Stimulated activated naive CD4-positive, alpha-beta T cell treated with Interleukin-2 at 50 U/mL for 16 hours (primary cell): ENCODE results near the gene GPR83.
"Not testable (repeated sequence)": the region's sequence is repeated elsewhere in the genome, so short reads cannot be mapped to it uniquely, and the experiment has no call there.

ENCODE experiments used
- DNase-seq: peaks from one replicate; lab custom pipeline; 2025; lab: John Stamatoyannopoulos, UW

Gene GPR83

GRCh38 chr11:94400839-94401772, at the start of gene GPR83:
GPR83 (minus strand) TSS chr11:94401419; CDS start chr11:94401247, 172 bp downstream.
- no peak for DNase-seq

DNA sequence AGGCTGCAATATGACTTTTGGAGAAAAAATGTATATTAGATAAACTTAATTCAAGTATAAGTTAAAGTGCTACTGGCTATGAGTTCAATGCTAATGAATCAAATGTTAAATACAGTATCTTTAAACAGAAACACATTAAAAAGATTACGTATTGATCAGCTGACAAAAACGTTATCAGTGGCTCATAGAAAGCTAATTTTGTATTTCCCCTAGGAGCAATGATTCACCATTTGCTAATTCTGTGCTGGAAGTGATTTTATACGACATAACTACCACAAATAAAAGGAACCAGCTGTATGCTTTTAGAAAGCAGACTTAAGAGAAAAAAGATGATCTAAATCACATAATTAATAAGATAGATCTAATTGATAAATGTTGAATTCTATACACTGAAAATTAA, 48.8 kb upstream of the GPR83 start:
- no peak for DNase-seq

- no peak for DNase-seq
Measured at GRCh38 chr11:94449437-94449836, 48.2 kb upstream of the GPR83 start.

DNA sequence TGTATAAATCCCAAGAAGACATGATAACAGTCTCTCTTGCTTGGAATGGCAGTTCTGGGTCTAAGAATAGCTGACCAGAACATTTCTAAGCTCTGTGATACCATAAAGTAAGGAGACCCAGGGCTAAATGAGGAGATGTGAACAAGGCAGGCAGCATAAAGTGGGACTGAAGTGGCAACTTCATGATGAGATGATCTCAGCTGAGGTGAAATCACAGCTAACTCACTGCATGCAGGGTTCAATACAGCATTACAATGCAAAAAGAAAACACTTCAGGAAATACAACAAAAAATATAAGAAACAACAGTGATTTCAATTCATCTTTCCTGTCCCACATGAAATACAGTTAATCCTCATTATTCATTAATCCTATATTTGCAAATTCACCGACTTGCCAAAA, 47.8 kb upstream of the GPR83 start:
- no peak for DNase-seq

DNA sequence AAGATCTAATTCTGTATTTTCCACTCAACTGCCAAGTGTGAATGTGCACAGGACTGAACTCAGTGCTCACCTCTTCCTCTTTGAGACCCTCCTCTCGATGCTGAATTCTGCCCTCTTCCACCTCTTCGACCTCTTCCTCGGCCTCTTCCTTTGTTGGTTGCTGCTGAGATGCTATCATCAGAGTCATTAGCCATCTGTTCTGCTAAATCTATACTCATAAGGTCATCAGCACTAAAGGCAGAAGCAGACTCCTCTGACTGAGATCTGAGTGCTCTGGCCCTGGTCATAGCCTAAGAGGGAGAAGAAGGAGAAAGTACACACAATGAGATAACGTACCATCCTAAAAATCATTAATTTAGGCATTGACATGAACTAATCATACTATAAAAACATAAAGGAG, 45.9 kb upstream of the GPR83 start:
- DNase-seq: no peak

DNA sequence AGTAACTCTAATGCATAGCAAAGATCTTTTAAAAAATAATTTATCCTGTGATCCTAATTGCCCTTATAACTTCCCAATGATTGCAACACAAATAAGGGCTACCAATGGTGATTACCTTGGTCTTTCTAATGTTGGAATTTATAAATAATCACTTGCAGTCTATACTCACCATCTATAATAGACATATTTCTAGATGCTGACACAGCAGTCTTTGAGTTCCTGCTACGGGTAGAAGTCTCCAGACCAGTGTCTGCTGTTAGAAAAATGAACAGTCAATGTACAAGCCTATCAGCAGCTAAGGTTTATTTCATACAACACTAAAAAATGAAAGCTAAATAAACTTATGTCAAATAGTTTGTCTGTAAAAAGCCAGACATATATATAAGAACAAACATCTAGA, 44.4 kb upstream of the GPR83 start:
- DNase-seq: no peak

DNA sequence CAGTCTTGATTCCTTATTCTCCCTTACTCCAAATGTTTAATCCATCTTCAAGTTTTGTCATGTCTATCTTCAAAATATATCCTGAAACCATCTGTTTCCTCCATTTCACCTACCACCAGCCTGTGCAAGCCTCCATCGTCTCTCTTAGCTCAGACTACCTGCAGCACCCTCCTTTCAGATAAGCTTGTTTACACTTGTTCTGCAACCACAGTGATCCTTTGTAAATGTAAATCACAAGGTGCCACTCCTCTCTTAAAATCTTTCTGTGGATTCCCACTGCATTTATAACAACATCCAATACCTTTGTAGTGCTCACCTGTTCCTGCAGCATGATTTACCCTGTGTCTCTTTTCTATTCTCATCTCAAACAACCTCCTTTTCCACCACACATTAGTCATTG, 31.8 kb upstream of the GPR83 start:
- no peak for DNase-seq

GRCh38 chr11:94424662-94425061, 23.4 kb upstream of the GPR83 start:
- DNase-seq: no peak

DNA sequence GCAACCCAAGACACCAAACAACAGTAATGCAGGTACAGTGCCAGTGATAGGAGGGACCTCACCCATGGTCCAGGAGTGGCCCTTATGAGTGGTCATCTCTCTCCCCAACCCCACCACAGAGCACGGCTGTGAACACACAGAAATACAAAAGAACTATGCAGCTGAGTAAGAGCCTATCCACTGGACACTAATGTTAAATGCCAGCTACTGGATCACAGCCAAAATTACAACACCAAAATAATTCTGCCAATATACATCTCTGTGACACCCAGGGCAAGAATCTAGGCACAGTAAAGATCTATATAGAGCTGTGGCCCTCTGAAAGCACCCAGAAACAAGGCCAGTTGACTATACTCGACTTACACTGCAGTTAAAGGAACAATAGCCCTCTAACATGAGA, 22.8 kb upstream of the GPR83 start:
- DNase-seq: no peak

GRCh38 chr11:94423507-94423906, 22.3 kb upstream of the GPR83 start:
- DNase-seq: no peak

DNA sequence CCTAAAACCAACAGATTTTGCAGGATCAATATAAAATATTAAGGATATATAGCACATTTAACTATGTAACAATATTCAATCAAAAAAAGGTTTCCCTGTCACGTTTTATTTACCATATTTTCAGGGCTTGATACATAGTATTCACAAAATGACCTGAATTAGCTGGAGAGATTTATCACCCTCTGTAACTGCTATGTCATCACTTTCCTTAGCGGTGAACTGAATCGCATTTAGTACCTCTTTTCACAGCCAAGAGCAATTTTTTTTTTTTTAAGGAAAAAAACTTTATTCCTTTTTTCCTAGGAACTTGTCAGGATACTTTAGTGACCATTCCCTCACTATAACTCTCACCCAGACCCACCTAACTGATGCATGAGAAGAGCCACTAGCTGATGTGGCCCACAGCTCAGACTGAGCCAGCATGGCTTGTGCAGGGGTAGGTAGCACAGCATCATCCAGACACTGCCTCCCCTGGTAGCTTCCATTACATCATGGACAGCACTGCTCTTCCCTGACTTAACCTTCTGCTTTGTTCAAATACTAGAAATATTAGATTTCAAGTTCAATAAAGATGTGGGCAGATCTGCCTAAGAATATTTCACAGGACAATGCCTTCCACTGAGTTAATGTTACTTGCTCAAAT, 17.0 kb upstream of the GPR83 start:
- DNase-seq: no peak

GRCh38 chr11:94417386-94417987, 16.3 kb upstream of the GPR83 start:
- no peak for DNase-seq

- DNase-seq: no peak
Measured at GRCh38 chr11:94405062-94405833, 4.0 kb upstream of the GPR83 start.

- no peak for DNase-seq
Measured at GRCh38 chr11:94402355-94402754, 1.1 kb upstream of the GPR83 start.

DNA sequence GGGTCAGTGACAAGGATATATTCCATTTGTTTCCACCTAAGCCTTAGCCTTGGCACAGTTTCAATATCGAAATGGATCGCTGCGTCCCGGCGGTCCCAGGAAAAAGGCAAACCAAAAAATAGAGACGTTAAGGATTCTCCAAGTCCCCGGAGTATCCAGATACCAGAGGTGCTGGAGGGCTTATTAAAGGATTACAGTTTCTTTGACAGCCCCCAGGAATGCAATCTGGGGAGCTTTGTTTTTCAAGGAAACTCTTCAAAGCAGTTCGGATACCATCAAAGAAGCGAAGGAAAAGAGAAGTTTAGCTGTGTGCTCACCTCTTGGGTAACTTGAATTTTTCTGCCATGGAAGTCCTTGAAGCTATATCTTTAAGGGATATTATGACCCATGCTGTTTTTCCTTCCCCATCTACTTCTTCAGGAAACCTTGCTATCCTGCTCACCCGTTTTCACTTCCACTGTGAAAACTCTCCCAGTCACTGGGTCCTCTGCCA, 600 bp upstream of the GPR83 start:
- DNase-seq: no peak

DNA sequence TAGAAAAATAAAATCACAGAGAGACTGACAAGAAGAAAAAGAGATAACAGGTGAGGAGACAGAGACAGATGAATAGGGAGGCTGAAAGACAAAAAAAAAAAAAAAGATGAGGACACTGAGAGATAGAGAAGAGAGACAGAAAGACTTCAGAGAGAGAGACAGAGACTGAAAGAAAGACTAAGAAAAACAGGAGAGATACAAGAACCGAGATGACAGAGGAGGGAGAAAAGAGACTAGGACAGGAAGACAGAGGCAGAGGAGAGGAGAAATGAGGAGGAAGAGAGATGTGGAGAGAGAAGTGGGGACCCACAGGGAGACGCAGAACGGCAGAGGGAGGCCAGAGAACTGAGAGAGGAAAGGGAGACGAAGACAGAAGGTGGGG, 771 bp downstream of the GPR83 start:
- DNase-seq: no peak

- no peak for DNase-seq
Measured at GRCh38 chr11:94400050-94400449, 1.2 kb downstream of the GPR83 start.

GRCh38 chr11:94398101-94398500, 3.1 kb downstream of the GPR83 start:
- DNase-seq: no peak

- DNase-seq: no peak
Measured at GRCh38 chr11:94396282-94396681, 4.9 kb downstream of the GPR83 start.

DNA sequence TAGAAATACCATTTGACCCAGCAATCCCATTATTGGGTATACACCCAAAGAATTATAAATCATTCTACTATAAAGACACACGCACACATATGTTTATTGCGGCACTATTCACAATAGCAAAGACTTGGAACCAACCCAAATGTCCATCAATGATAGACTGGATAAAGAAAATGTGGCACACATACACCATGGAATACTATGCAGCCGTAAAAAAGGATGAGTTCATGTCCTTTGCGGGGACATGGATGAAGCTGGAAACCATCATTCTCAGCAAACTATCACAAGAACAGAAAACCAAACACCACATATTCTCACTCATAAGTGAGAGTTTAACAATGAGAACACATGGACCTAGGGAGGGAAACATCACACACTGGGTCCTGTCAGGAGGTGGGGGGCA, 9.3 kb downstream of the GPR83 start:
- not testable (repeated sequence) for DNase-seq

DNA sequence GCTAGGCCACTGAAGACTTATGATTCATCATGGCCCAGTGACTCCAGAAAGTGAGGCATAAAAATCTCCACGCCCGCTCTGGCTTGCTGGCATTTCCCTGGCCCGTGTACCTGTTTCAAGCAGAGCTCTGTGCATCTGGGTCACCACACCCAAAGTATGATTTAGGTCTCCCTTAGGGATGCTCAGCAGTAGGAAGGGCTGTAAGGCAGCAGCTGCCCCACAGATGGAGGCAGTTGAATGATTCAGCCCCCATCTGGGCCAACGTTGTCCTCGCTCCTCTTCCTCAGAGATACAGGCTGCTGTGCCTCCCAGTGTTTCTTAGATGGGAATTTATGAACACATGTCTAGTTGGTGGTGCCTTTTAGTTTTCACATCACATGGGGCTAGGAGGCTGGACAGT, 21.6 kb downstream of the GPR83 start:
- no peak for DNase-seq

GRCh38 chr11:94376841-94377240, 24.4 kb downstream of the GPR83 start:
- no peak for DNase-seq
